HepG2 (cell line): Measurements from ENCODE around the gene SFXN5. TPM values are rescaled to one million over a fixed set of nuclear protein-coding genes. Genes with fewer than 3 reads are reported as not detected.
A peak's percentile ranks its signal among the peaks of the same experiment; 100 is the strongest.

Experiments
- ATF7-NPFF ChIP-seq: sonication (generic); formaldehyde crosslinking; IDR thresholded peaks from 2 replicates; pipeline ENCODE4 v1.8.1; 2023; ENCODE audit warnings: mild to moderate bottlenecking, low read depth, missing genetic modification reagents, moderate library complexity
- CBX5 ChIP-seq: sonication (generic); formaldehyde crosslinking; IDR thresholded peaks from 2 replicates; pipeline ENCODE4 v1.4.0; 2020; ENCODE audit warnings: missing genetic modification reagents, borderline replicate concordance
- CTCF ChIP-seq: sonication (generic); formaldehyde crosslinking; IDR thresholded peaks from 2 replicates; pipeline ENCODE4 v1.5.0; 2020; ENCODE audit warnings: mild to moderate bottlenecking, missing genetic modification reagents, moderate library complexity
- ETV5 ChIP-seq: IDR thresholded peaks from 2 replicates; pipeline ENCODE4 v1.6.1; 2018; ENCODE audit warnings: missing biosample characterization, missing genetic modification reagents, inconsistent platforms, borderline replicate concordance
- HNF4A ChIP-seq: sonication (generic); formaldehyde crosslinking; IDR thresholded peaks from 2 replicates; pipeline ENCODE4 v1.4.0; 2020; ENCODE audit warnings: missing genetic modification reagents
- RERE ChIP-seq: IDR thresholded peaks from 2 replicates; pipeline ENCODE4 v1.6.1; 2016; ENCODE audit warnings: low read depth, missing genetic modification reagents, missing compliant biosample characterization
- SNAPC4 ChIP-seq: sonication (generic); formaldehyde crosslinking; IDR thresholded peaks from 2 replicates; pipeline ENCODE4 v1.4.0; 2020; ENCODE audit warnings: mild to moderate bottlenecking, missing genetic modification reagents
- SYNCRIP ChIP-seq: fragments of 200-400 bp; formaldehyde crosslinking; IDR thresholded peaks from 2 replicates; pipeline ENCODE4 v1.6.1; 2018; ENCODE audit warnings: mild to moderate bottlenecking, low read depth, low read length; ENCODE audit not compliant: insufficient read depth
- TBX2 ChIP-seq: sonication (generic); formaldehyde crosslinking; IDR thresholded peaks from 2 replicates; pipeline ENCODE4 v1.5.0; 2020; ENCODE audit warnings: missing genetic modification reagents, mild to moderate bottlenecking, borderline replicate concordance
- ZIK1 ChIP-seq: sonication (generic); formaldehyde crosslinking; IDR thresholded peaks from 2 replicates; pipeline ENCODE4 v1.5.0; 2020; ENCODE audit warnings: mild to moderate bottlenecking, low read depth, missing genetic modification reagents, borderline replicate concordance
- ZNF263 ChIP-seq: sonication (generic); formaldehyde crosslinking; IDR thresholded peaks from 2 replicates; pipeline ENCODE4 v1.4.0; 2020; ENCODE audit warnings: missing genetic modification reagents
- ZNF446 ChIP-seq: sonication (generic); formaldehyde crosslinking; IDR thresholded peaks from 2 replicates; pipeline ENCODE4 v1.5.0; 2020; ENCODE audit warnings: mild to moderate bottlenecking, missing genetic modification reagents
- ZNF605 ChIP-seq: sonication (generic); formaldehyde crosslinking; IDR thresholded peaks from 2 replicates; pipeline ENCODE4 v1.8.0; 2022; ENCODE audit warnings: mild to moderate bottlenecking, missing genetic modification reagents
- ZNF660 ChIP-seq: sonication (generic); formaldehyde crosslinking; IDR thresholded peaks from 2 replicates; pipeline ENCODE4 v1.5.1; 2020; ENCODE audit warnings: mild to moderate bottlenecking, low read depth, missing genetic modification reagents, borderline replicate concordance
- polyA plus RNA-seq, 8 experiments: library from polyadenylated mRNA; depleted of rRNA in 3 of 8; stranded (reverse) in 7 of 8; unstranded in 1 of 8; fragments of >200 nt; fragmentation: Illumina TruSeq in 4 of 8; extraction: Trizol in 4 of 8; gene quantifications; 2 replicates each; pipeline versions ENCODE4 v1.2.1 to v1.2.3, GENCODE V29; 2011 to 2016; ENCODE audit warnings: low read depth in 4 of 8, missing spikeins in 1 of 8, mixed read lengths in 1 of 8; ENCODE audit not compliant: insufficient read depth in 1 of 8
- total RNA-seq, 5 experiments: library from RNA; depleted of rRNA; stranded (reverse); fragments of >200 nt; fragmentation: Illumina TruSeq; extraction: Trizol; gene quantifications; 2 replicates each; pipeline ENCODE4 v1.2.3, GENCODE V29; 2016; ENCODE audit warnings: low read depth in 1 of 5

Gene SFXN5
- total and polyA plus RNA-seq, 2 of the 13 experiments (the other 11 are each of a cell fraction or from before 2014, with no cell fraction given): 34.9 to 37.4 TPM

- TF ChIP-seq RERE (CRISPR knock-in tag): no peak
- no peak; the same call in 1 of the 2 replicates for TF ChIP-seq ZIK1
- no peak for TF ChIP-seq CTCF (CRISPR knock-in tag)
- 0 out of 2 replicates have a peak, but pooled peaks have one; percentile 36 for TF ChIP-seq ZNF446
- TF ChIP-seq ETV5: no peak
- no peak for TF ChIP-seq SNAPC4
- TF ChIP-seq HNF4A: no peak
- TF ChIP-seq ZNF660 (CRISPR knock-in tag): no peak
- TF ChIP-seq ZNF263 (CRISPR knock-in tag): no peak
- no peak for TF ChIP-seq SYNCRIP
- TF ChIP-seq ATF7-NPFF (CRISPR knock-in tag): 0 out of 2 replicates have a peak, but pooled peaks have one; percentile 14
- 0 out of 2 replicates have a peak, but pooled peaks have one; percentile 8 for TF ChIP-seq ZNF605 (CRISPR knock-in tag)
- no peak for TF ChIP-seq TBX2 (CRISPR knock-in tag)
- TF ChIP-seq CBX5 (CRISPR knock-in tag): no peak
These were observed 40.3 kb downstream of the SFXN5 start (continued) for GRCh38 chr2:73031095-73031678.
